Kidney (tissue), 14 donors: ENCODE data around the gene FSHR. TPM values are rescaled to one million over a fixed set of nuclear protein-coding genes. Genes with fewer than 3 reads are reported as not detected.

Source experiments
- DNase-seq, 5 donors: peaks; one replicate each; pipeline ENCODE4 v3.0.0-alpha.2; 2013 to 2020
- FAIRE-seq: peaks from 2 replicates; lab custom pipeline; 2012; peaks lifted over from hg19 to GRCh38; lab: Jason Lieb, UNC
- H3K27ac ChIP-seq, 2 donors: one replicate each; pipeline ENCODE4 v1.7.0; 2013; ENCODE audit warnings: low read depth in 2 of 2, low read length in 2 of 2, inconsistent platforms in 1 of 2
- H3K27me3 ChIP-seq: one replicate; pipeline ENCODE4 v1.7.1; 2013; ENCODE audit warnings: low read length, inconsistent platforms; ENCODE audit not compliant: control insufficient read depth, insufficient read depth
- H3K36me3 ChIP-seq, 3 donors: one replicate each; pipeline versions ENCODE4 v1.7.0 to v1.7.1; 2013; ENCODE audit warnings: low read length in 3 of 3, control low read depth in 1 of 3, inconsistent platforms in 1 of 3; ENCODE audit not compliant: insufficient read depth in 3 of 3, control insufficient read depth in 2 of 3
- H3K4me1 ChIP-seq, 3 donors: one replicate each; pipeline versions ENCODE4 v1.7.0 to v1.7.1; 2013; ENCODE audit warnings: low read length in 3 of 3, inconsistent platforms in 1 of 3, low read depth in 1 of 3; ENCODE audit not compliant: control insufficient read depth in 2 of 3, insufficient read depth in 2 of 3
- H3K4me3 ChIP-seq, 3 donors: one replicate each; pipeline versions ENCODE4 v1.7.0 to v1.8.1; 2013; ENCODE audit warnings: low read length in 3 of 3, control low read depth in 1 of 3, inconsistent platforms in 1 of 3
- H3K9ac ChIP-seq, 3 donors: one replicate each; pipeline versions ENCODE4 v1.7.0 to v1.7.1; 2013; ENCODE audit warnings: low read length in 3 of 3, control low read depth in 1 of 3, inconsistent platforms in 1 of 3
- H3K9me3 ChIP-seq, 3 donors: one replicate each; pipeline versions ENCODE4 v1.7.0 to v1.7.1; 2013; ENCODE audit warnings: low read length in 3 of 3, control low read depth in 1 of 3, inconsistent platforms in 1 of 3; ENCODE audit not compliant: control insufficient read depth in 2 of 3, insufficient read depth in 1 of 3
- intact Hi-C: fragments of 100-400 bp; cut with DNase I; formaldehyde crosslinking; loops from one replicate; pipeline ENCODE4 v1.11.1; 2022
- polyA plus RNA-seq: library from polyadenylated mRNA; stranded (reverse); fragments of 350-450 nt; fragmentation: Illumina TruSeq; extraction: RNeasy Lipid Tissue Mini Kit (QIAGEN cat#74804); gene quantifications from one replicate; pipeline ENCODE4 v1.2.3, GENCODE V29; 2014; ENCODE audit warnings: low read depth, low replicate concordance; ENCODE audit not compliant: insufficient read depth
- total RNA-seq: library from RNA; stranded (reverse); fragmentation: NEBNext Ultra II Directional; extraction: Animal tissue kit (Norgen Biotek cat#: 25700); gene quantifications from one replicate; pipeline ENCODE4 v1.2.1, GENCODE V29; 2021
- TF ChIP-seq, protein P1 (sequence below): IDR thresholded peaks from 3 replicates; pipeline ENCODE4 v1.5.1; 2012; ENCODE audit warnings: mild to moderate bottlenecking, moderate library complexity, borderline replicate concordance; ENCODE audit not compliant: insufficient read depth; ENCODE audit errors: extremely low read depth
- donor health status: control.
- donor health status: control.
- donor health status: control.
- donor health status: control.
- donor health status: control.
- donor health status: DM: yes; HTN: yes; CAD: no.
- donor health status: Normal renal cell carcinoma (clear cell type).

Gene FSHR
- total and polyA plus RNA-seq, 2 donors from 2014 or later = 0.54 TPM; not detected in 1

DNA sequence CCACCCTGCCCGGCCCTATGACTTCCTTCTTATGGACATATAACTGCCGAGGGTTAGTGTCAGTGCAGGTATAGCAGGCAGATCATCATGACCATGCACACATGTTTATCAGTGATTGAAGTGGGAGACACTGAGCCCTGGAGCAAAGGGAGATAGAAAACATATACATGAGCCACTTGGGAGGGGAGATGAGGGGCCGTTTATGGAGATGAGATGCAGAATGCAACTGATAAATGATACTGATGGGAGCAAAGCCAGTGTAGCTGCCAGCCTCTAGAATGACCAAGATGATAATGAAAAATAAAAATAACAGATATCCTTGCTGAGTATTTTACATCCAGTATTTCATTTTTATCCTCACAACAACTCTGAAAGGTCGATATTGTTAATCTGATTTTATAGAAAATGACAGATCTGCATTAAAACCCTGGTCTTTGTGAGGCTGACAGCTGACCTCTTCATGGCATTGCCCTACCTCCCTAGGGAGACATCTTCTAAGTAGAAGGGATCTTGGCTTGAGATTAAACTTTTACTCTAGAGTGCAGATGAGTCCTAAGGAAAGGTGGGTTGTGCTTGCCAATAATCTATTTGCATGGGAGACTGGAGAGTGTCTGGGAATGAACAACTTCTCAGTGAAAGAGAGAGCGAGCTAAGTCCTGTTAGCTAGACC lies 220.4 kb downstream of the FSHR start:
- no peak for DNase-seq
- no peak overlapping the region for H3K4me3 ChIP-seq
- H3K27me3 ChIP-seq = no peaks in the 10 kb centered on the region
- intact Hi-C loops = no loop called here
- H3K27ac ChIP-seq = no peak overlapping the region
- FAIRE-seq = no peak
- H3K4me1 ChIP-seq = no peaks in the 10 kb centered on the region
- H3K9ac ChIP-seq = no peak overlapping the region
- no peaks in the 10 kb centered on the region for H3K9me3 ChIP-seq
- no peaks in the 10 kb centered on the region for H3K36me3 ChIP-seq
- TF ChIP-seq, protein P1, sequence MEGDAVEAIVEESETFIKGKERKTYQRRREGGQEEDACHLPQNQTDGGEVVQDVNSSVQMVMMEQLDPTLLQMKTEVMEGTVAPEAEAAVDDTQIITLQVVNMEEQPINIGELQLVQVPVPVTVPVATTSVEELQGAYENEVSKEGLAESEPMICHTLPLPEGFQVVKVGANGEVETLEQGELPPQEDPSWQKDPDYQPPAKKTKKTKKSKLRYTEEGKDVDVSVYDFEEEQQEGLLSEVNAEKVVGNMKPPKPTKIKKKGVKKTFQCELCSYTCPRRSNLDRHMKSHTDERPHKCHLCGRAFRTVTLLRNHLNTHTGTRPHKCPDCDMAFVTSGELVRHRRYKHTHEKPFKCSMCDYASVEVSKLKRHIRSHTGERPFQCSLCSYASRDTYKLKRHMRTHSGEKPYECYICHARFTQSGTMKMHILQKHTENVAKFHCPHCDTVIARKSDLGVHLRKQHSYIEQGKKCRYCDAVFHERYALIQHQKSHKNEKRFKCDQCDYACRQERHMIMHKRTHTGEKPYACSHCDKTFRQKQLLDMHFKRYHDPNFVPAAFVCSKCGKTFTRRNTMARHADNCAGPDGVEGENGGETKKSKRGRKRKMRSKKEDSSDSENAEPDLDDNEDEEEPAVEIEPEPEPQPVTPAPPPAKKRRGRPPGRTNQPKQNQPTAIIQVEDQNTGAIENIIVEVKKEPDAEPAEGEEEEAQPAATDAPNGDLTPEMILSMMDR = no peak

DNA sequence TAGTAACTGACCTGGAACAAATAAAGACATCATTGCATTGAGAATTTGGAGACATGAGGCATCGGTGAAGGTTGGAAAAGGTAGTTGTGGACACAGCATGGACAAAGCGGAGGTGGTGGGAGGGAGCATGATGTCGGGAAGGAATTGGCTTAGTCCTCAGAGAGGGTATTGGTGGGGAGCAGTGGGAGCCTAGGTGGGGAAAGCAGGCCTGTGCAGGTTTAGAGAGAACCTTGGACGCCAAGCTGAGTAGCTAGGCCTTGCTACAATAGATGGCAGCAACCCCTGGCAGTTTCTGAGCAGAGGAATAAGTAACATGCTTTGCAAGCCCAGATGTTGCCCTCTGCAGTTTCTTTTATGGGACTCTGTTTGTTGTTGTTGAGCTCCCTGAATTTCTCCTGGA lies 221.6 kb downstream of the FSHR start:
- H3K27me3 ChIP-seq = no peaks in the 10 kb centered on the region
- no peak overlapping the region for H3K27ac ChIP-seq
- no peak overlapping the region for H3K4me3 ChIP-seq
- DNase-seq (no peak), FAIRE-seq (no peak)
- intact Hi-C loops = no loop called here
- H3K9me3 ChIP-seq = no peaks in the 10 kb centered on the region
- H3K9ac ChIP-seq = no peak overlapping the region
- no peaks in the 10 kb centered on the region for H3K4me1 ChIP-seq
- H3K36me3 ChIP-seq = no peaks in the 10 kb centered on the region
- TF ChIP-seq, protein P1 = no peak

DNA sequence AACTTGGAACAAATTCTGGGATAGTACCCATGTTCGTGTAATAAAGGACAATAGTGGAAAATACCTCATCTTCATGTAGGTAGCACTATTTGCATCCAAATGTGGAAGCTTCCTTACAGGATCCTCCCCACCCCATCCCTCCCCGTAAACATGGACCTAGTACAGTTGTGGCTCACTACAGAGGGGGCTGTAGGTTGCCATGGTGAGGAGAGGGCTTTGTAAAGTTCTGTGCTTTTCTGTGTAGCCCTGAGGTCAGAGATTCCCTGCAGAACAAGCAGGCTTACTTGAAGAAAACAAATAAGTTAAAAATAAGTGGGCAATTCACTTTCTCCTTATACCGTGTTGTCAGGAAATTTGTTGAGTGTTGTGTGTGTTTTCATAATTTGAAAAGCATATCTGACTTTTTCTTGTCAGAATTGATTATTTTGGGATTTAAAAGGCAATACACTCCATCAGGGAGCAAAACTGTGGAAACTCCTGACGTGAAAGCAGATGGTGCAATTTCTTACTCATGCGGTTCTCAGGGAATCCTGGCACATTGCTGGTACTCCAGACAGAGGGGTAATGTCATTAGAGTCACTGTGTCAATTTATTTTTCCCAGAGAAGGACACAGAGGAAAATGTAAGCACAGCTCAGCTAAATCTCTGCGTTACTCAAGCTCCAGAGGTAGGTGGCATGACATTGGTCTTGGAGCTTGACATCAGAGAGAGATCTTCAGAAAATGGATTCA lies 224.6 kb downstream of the FSHR start:
- Histone ChIP-seq H3K27me3 (no peaks in the 10 kb centered on the region), H3K36me3 (no peaks in the 10 kb centered on the region), H3K4me3 (no peak overlapping the region), H3K27ac (no peak overlapping the region), H3K4me1 (no peaks in the 10 kb centered on the region), H3K9ac (no peak overlapping the region), H3K9me3 (no peaks in the 10 kb centered on the region)
- FAIRE-seq = no peak
- intact Hi-C loops = no loop called here
- DNase-seq = no peak
- TF ChIP-seq, protein P1 = no peak
